ENCODE measurements around the gene ATP11B. TPM values are rescaled to one million over a fixed set of nuclear protein-coding genes. Genes with fewer than 3 reads are reported as not detected.
"Not testable (repeated sequence)": the region's sequence is repeated elsewhere in the genome, so short reads cannot be mapped to it uniquely, and the experiment has no call there.

Gene ATP11B
- total RNA-seq, 1 experiment from 2014 or later: 70.1 TPM

DNA sequence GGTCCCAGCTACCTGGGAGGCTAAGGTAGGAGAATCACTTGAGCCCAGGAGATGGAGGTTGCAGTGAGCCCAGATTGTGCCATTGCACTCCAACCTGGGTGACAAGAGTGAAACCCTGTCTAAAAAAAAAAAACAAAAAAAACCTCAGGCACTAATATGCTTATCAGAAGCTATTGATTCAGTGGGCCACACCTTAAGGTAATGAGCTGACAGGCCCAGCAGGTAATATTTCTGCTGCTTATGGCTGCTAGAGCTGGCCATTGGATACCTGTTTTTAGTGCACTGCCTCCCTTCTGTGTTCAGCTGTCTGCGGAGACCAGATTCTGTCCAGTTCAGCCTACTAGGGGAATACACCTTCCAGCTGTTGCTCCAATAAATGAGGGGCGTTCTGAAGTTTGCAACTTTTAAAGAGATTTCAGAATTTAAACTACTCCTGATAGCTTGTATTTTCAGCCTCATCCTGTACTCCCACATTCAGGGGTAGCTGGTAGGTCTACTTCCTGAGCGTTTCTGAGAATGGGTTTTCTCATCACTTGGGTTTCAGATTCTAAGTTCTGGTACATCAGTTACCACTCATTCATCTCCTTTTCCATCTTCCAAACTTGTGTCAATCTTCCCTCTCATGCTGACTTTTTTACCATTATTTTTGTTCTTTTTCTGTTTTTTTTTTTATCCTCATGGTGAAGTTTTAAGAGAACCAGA lies 69.0 kb downstream of the ATP11B start:
- no peak for TF ChIP-seq EZH2 (IDR thresholded peaks at IDR 0.05; ENCODE audit: borderline replicate concordance, low read depth, low read length, poor library complexity, severe bottlenecking)
- TF ChIP-seq, protein P1, sequence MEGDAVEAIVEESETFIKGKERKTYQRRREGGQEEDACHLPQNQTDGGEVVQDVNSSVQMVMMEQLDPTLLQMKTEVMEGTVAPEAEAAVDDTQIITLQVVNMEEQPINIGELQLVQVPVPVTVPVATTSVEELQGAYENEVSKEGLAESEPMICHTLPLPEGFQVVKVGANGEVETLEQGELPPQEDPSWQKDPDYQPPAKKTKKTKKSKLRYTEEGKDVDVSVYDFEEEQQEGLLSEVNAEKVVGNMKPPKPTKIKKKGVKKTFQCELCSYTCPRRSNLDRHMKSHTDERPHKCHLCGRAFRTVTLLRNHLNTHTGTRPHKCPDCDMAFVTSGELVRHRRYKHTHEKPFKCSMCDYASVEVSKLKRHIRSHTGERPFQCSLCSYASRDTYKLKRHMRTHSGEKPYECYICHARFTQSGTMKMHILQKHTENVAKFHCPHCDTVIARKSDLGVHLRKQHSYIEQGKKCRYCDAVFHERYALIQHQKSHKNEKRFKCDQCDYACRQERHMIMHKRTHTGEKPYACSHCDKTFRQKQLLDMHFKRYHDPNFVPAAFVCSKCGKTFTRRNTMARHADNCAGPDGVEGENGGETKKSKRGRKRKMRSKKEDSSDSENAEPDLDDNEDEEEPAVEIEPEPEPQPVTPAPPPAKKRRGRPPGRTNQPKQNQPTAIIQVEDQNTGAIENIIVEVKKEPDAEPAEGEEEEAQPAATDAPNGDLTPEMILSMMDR (conservative IDR thresholded peaks at IDR 0.05; ENCODE audit: low read depth, low read length): no peak
- Histone ChIP-seq H3K4me1 (ENCODE audit: insufficient read depth, low read length, poor library complexity, severe bottlenecking) (no peaks in the 10 kb centered on the region), H3K36me3 (ENCODE audit: insufficient read depth, low read length, poor library complexity, severe bottlenecking) (peaks cover 4% of the 10 kb centered on the region), H3K9me3 (ENCODE audit: low read depth, low read length, poor library complexity, severe bottlenecking) (no peaks in the 10 kb centered on the region), H3K27me3 (replicated peaks; ENCODE audit: insufficient read depth, low read depth, low read length, poor library complexity) (no peaks in the 10 kb centered on the region), H3K27ac (ENCODE audit: low read depth, low read length, poor library complexity, severe bottlenecking) (no peak overlapping the region), H3K4me3 (ENCODE audit: low read depth, low read length, poor library complexity, severe bottlenecking) (no peak overlapping the region)
- no TSS peak for BruUV-seq (replicated peaks)
- intact Hi-C loops (cut with micrococcal nuclease; ENCODE audit: unreplicated experiment): no loop called here
- ChIA-PET POLR2A (ENCODE audit: low non-redundant PET) (no interaction called here), CTCF (no interaction called here)
- DNase-seq (ENCODE audit: low spot score): no peak

DNA sequence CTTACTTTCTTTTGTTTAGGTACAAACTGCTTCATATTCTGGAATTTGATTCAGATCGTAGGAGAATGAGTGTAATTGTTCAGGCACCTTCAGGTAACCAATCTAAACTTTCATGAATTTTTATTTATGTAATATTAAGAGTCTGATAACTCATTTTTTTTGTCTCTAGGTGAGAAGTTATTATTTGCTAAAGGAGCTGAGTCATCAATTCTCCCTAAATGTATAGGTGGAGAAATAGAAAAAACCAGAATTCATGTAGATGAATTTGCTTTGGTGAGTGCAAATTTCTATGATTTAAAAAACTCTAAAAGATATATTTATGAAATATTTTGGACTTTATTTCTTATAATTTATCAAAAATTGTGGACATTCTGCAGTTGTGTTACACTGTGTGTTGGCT lies 75.8 kb downstream of the ATP11B start:
- Histone ChIP-seq H3K9me3 (ENCODE audit: low read depth, low read length, poor library complexity, severe bottlenecking) (peaks cover 4% of the 10 kb centered on the region), H3K4me3 (ENCODE audit: low read depth, low read length, poor library complexity, severe bottlenecking) (no peak overlapping the region), H3K36me3 (ENCODE audit: insufficient read depth, low read length, poor library complexity, severe bottlenecking) (peaks cover 25% of the 10 kb centered on the region), H3K27ac (ENCODE audit: low read depth, low read length, poor library complexity, severe bottlenecking) (no peak overlapping the region), H3K4me1 (ENCODE audit: insufficient read depth, low read length, poor library complexity, severe bottlenecking) (no peaks in the 10 kb centered on the region), H3K27me3 (replicated peaks; ENCODE audit: insufficient read depth, low read depth, low read length, poor library complexity) (no peaks in the 10 kb centered on the region)
- no peak for DNase-seq (ENCODE audit: low spot score)
- POLR2A ChIA-PET (ENCODE audit: low non-redundant PET): no interaction called here
- no TSS peak for BruUV-seq (replicated peaks)
- intact Hi-C loops (cut with micrococcal nuclease; ENCODE audit: unreplicated experiment): no loop called here
- CTCF ChIA-PET: no interaction called here
- TF ChIP-seq, protein P1 (conservative IDR thresholded peaks at IDR 0.05; ENCODE audit: low read depth, low read length): no peak
- no peak for TF ChIP-seq EZH2 (IDR thresholded peaks at IDR 0.05; ENCODE audit: borderline replicate concordance, low read depth, low read length, poor library complexity, severe bottlenecking)

GRCh38 chr3:182870917-182871316 lies 77.6 kb downstream of the ATP11B start:
- H3K27ac ChIP-seq (ENCODE audit: low read depth, low read length, poor library complexity, severe bottlenecking); H3K4me3 ChIP-seq (ENCODE audit: low read depth, low read length, poor library complexity, severe bottlenecking); BruUV-seq (replicated peaks); H3K9me3 ChIP-seq (ENCODE audit: low read depth, low read length, poor library complexity, severe bottlenecking); CTCF ChIA-PET; H3K27me3 ChIP-seq (replicated peaks; ENCODE audit: insufficient read depth, low read depth, low read length, poor library complexity); POLR2A ChIA-PET (ENCODE audit: low non-redundant PET); intact Hi-C loops (cut with micrococcal nuclease; ENCODE audit: unreplicated experiment); H3K4me1 ChIP-seq (ENCODE audit: insufficient read depth, low read length, poor library complexity, severe bottlenecking); DNase-seq (ENCODE audit: low spot score): not testable (repeated sequence)
- peaks cover 24% of the 10 kb centered on the region for H3K36me3 ChIP-seq (ENCODE audit: insufficient read depth, low read length, poor library complexity, severe bottlenecking)

DNA sequence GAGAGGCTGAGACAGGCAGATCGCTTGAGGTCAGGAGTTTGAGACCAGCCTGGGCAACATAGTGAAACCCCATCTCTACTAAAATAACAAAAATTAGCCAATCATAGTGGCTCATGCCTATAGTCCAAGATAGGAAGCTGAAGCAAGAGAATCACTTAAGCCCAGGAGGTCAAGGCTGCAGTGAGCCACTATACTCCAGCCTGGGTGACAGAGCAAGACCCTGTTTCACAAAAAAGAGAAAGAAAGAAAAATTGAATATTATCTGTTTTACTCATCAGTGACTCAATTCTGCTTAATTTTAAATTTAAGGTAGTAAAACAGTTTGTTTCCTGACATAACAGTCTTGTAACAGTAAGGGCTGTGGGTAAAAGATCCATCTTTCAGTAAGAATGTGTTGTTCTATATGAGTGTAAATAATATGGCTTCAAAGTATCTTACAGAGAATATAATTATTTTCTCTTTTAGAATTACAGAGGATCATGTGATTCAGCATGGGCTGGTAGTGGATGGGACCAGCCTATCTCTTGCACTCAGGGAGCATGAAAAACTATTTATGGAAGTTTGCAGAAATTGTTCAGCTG lies 85.8 kb downstream of the ATP11B start:
- no peak overlapping the region for H3K27ac ChIP-seq (ENCODE audit: low read depth, low read length, poor library complexity, severe bottlenecking)
- H3K27me3 ChIP-seq (replicated peaks; ENCODE audit: insufficient read depth, low read depth, low read length, poor library complexity): no peaks in the 10 kb centered on the region
- ChIA-PET POLR2A (ENCODE audit: low non-redundant PET) (no interaction called here), CTCF (no interaction called here)
- intact Hi-C loops (cut with micrococcal nuclease; ENCODE audit: unreplicated experiment): no loop called here
- H3K36me3 ChIP-seq (ENCODE audit: insufficient read depth, low read length, poor library complexity, severe bottlenecking): peaks cover 2% of the 10 kb centered on the region
- H3K4me3 ChIP-seq (ENCODE audit: low read depth, low read length, poor library complexity, severe bottlenecking): no peak overlapping the region
- BruUV-seq (replicated peaks): no TSS peak
- no peaks in the 10 kb centered on the region for H3K9me3 ChIP-seq (ENCODE audit: low read depth, low read length, poor library complexity, severe bottlenecking)
- no peak for TF ChIP-seq EZH2 (IDR thresholded peaks at IDR 0.05; ENCODE audit: borderline replicate concordance, low read depth, low read length, poor library complexity, severe bottlenecking)
- TF ChIP-seq, protein P1 (conservative IDR thresholded peaks at IDR 0.05; ENCODE audit: low read depth, low read length): no peak
- H3K4me1 ChIP-seq (ENCODE audit: insufficient read depth, low read length, poor library complexity, severe bottlenecking): no peaks in the 10 kb centered on the region
- DNase-seq (ENCODE audit: low spot score): no peak

Data from A673 (cell line).